Uterus (tissue), 2 donors: ENCODE data around the gene SLC35D3.

Source experiments
- POLR2A ChIP-seq, 2 donors: fragments of 450-650 bp; IDR thresholded peaks; one replicate each; pipeline ENCODE4 v1.6.1; 2016; ENCODE audit warnings: antibody characterized with exemption in 2 of 2, mild to moderate bottlenecking in 1 of 2, moderate library complexity in 1 of 2
- TF ChIP-seq, protein P1 (sequence below), 4 experiments: fragments of 200-600 bp in 2 of 4; fragments of 450-650 bp in 2 of 4; sonication (generic) in 2 of 4; IDR thresholded peaks; one replicate each; pipeline ENCODE4 v1.5.1; 2016 to 2019; ENCODE audit warnings: antibody characterized with exemption in 4 of 4, mild to moderate bottlenecking in 2 of 4, moderate library complexity in 1 of 4

- no peak for TF ChIP-seq POLR2A (IDR thresholded peaks at IDR 0.05)
- TF ChIP-seq, protein P1, sequence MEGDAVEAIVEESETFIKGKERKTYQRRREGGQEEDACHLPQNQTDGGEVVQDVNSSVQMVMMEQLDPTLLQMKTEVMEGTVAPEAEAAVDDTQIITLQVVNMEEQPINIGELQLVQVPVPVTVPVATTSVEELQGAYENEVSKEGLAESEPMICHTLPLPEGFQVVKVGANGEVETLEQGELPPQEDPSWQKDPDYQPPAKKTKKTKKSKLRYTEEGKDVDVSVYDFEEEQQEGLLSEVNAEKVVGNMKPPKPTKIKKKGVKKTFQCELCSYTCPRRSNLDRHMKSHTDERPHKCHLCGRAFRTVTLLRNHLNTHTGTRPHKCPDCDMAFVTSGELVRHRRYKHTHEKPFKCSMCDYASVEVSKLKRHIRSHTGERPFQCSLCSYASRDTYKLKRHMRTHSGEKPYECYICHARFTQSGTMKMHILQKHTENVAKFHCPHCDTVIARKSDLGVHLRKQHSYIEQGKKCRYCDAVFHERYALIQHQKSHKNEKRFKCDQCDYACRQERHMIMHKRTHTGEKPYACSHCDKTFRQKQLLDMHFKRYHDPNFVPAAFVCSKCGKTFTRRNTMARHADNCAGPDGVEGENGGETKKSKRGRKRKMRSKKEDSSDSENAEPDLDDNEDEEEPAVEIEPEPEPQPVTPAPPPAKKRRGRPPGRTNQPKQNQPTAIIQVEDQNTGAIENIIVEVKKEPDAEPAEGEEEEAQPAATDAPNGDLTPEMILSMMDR (IDR thresholded peaks at IDR 0.05) = no peak
Observed at GRCh38 chr6:136971609-136972008, 49.5 kb downstream of the SLC35D3 start.
